HepG2 (cell line): ENCODE measurements around the gene CCDC183. TPM values are rescaled to one million over a fixed set of nuclear protein-coding genes. Genes with fewer than 3 reads are reported as not detected.

Experiments used
- ARNT2 ChIP-seq: sonication (generic); formaldehyde crosslinking; IDR thresholded peaks from 2 replicates; pipeline ENCODE4 v1.8.0; 2022; ENCODE audit warnings: mild to moderate bottlenecking, low read depth, missing genetic modification reagents, moderate library complexity
- BATF2 ChIP-seq: sonication (generic); formaldehyde crosslinking; IDR thresholded peaks from 2 replicates; pipeline ENCODE4 v1.8.0; 2022; ENCODE audit warnings: mild to moderate bottlenecking, missing genetic modification reagents, moderate library complexity
- KLF16 ChIP-seq, 2 experiments: sonication (generic) in 1 of 2; formaldehyde crosslinking in 1 of 2; IDR thresholded peaks; 2 replicates each; pipeline versions ENCODE4 v1.6.1 to v1.8.0; 2016 to 2023; ENCODE audit warnings: missing genetic modification reagents in 2 of 2, missing compliant biosample characterization in 1 of 2
- MEIS2 ChIP-seq: sonication (generic); formaldehyde crosslinking; IDR thresholded peaks from 2 replicates; pipeline ENCODE4 v1.9.0; 2021; ENCODE audit warnings: mild to moderate bottlenecking, missing genetic modification reagents
- NFE2 ChIP-seq: sonication (generic); formaldehyde crosslinking; IDR thresholded peaks from 2 replicates; pipeline ENCODE4 v1.4.0; 2020; ENCODE audit warnings: missing genetic modification reagents
- REL ChIP-seq: sonication (generic); formaldehyde crosslinking; conservative IDR thresholded peaks from 2 replicates; pipeline ENCODE4 v1.8.0; 2022; ENCODE audit warnings: mild to moderate bottlenecking, missing genetic modification reagents, moderate library complexity
- TGIF2 ChIP-seq: IDR thresholded peaks from 2 replicates; pipeline ENCODE4 v1.6.1; 2016; ENCODE audit warnings: control low read depth, missing compliant biosample characterization
- ZFY ChIP-seq: sonication (generic); formaldehyde crosslinking; IDR thresholded peaks from 2 replicates; pipeline ENCODE4 v1.4.0; 2020; ENCODE audit warnings: missing genetic modification reagents
- ZNF576 ChIP-seq: sonication (generic); formaldehyde crosslinking; IDR thresholded peaks from 2 replicates; pipeline ENCODE4 v1.4.0; 2020; ENCODE audit warnings: mild to moderate bottlenecking, missing genetic modification reagents
- ZNF724P ChIP-seq: sonication (generic); formaldehyde crosslinking; IDR thresholded peaks from 2 replicates; pipeline ENCODE4 v1.8.0; 2022; ENCODE audit warnings: missing genetic modification reagents, borderline replicate concordance
- ZNF782 ChIP-seq: sonication (generic); formaldehyde crosslinking; IDR thresholded peaks from 2 replicates; pipeline ENCODE4 v1.4.0; 2020; ENCODE audit warnings: missing genetic modification reagents, mild to moderate bottlenecking, borderline replicate concordance
- ZSCAN5A ChIP-seq: sonication (generic); formaldehyde crosslinking; IDR thresholded peaks from 2 replicates; pipeline ENCODE4 v1.8.0; 2022; ENCODE audit warnings: mild to moderate bottlenecking, missing genetic modification reagents, borderline replicate concordance
- polyA plus RNA-seq, 8 experiments: library from polyadenylated mRNA; depleted of rRNA in 3 of 8; stranded (reverse) in 7 of 8; unstranded in 1 of 8; fragments of >200 nt; fragmentation: Illumina TruSeq in 4 of 8; extraction: Trizol in 4 of 8; gene quantifications; 2 replicates each; pipeline versions ENCODE4 v1.2.1 to v1.2.3, GENCODE V29; 2011 to 2016; ENCODE audit warnings: low read depth in 4 of 8, missing spikeins in 1 of 8, mixed read lengths in 1 of 8; ENCODE audit not compliant: insufficient read depth in 1 of 8
- total RNA-seq, 5 experiments: library from RNA; depleted of rRNA; stranded (reverse); fragments of >200 nt; fragmentation: Illumina TruSeq; extraction: Trizol; gene quantifications; 2 replicates each; pipeline ENCODE4 v1.2.3, GENCODE V29; 2016; ENCODE audit warnings: low read depth in 1 of 5
- TF ChIP-seq, protein P1 (sequence below): sonication (generic); formaldehyde crosslinking; IDR thresholded peaks from 2 replicates; pipeline ENCODE4 v1.4.0; 2020; ENCODE audit warnings: missing genetic modification reagents
- TF ChIP-seq, protein P2 (sequence below): sonication (generic); formaldehyde crosslinking; IDR thresholded peaks from 2 replicates; pipeline ENCODE4 v1.8.0; 2023; ENCODE audit warnings: mild to moderate bottlenecking, missing genetic modification reagents
- TF ChIP-seq, protein P3 (sequence below): sonication (generic); formaldehyde crosslinking; IDR thresholded peaks from 2 replicates; pipeline ENCODE4 v1.8.0; 2022; ENCODE audit warnings: low read depth, missing genetic modification reagents

Gene CCDC183
- total and polyA plus RNA-seq, 2 of the 13 experiments (the other 11 are each of a cell fraction or from before 2014, with no cell fraction given): 5.0 to 66.4 TPM

- TF ChIP-seq ZSCAN5A (CRISPR knock-in tag): peak; percentile 74
- TF ChIP-seq, protein P1, sequence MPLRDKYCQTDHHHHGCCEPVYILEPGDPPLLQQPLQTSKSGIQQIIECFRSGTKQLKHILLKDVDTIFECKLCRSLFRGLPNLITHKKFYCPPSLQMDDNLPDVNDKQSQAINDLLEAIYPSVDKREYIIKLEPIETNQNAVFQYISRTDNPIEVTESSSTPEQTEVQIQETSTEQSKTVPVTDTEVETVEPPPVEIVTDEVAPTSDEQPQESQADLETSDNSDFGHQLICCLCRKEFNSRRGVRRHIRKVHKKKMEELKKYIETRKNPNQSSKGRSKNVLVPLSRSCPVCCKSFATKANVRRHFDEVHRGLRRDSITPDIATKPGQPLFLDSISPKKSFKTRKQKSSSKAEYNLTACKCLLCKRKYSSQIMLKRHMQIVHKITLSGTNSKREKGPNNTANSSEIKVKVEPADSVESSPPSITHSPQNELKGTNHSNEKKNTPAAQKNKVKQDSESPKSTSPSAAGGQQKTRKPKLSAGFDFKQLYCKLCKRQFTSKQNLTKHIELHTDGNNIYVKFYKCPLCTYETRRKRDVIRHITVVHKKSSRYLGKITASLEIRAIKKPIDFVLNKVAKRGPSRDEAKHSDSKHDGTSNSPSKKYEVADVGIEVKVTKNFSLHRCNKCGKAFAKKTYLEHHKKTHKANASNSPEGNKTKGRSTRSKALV (CRISPR knock-in tag): peak; percentile 82; the same call in 1 of the 2 replicates
- TF ChIP-seq TGIF2 (CRISPR knock-in tag): peak; percentile 23; the same call in 1 of the 2 replicates
- peak; percentile 14; the same call in 1 of the 2 replicates for TF ChIP-seq MEIS2 (CRISPR knock-in tag)
- TF ChIP-seq REL (CRISPR knock-in tag): peak; percentile 34; the same call in 1 of the 2 replicates
- peak; percentile 53 for TF ChIP-seq ZFY (CRISPR knock-in tag)
- no peak for TF ChIP-seq NFE2
- 0 out of 2 replicates have a peak, but pooled peaks have one; percentile 4 for TF ChIP-seq ZNF576 (CRISPR knock-in tag)
- TF ChIP-seq, protein P2, sequence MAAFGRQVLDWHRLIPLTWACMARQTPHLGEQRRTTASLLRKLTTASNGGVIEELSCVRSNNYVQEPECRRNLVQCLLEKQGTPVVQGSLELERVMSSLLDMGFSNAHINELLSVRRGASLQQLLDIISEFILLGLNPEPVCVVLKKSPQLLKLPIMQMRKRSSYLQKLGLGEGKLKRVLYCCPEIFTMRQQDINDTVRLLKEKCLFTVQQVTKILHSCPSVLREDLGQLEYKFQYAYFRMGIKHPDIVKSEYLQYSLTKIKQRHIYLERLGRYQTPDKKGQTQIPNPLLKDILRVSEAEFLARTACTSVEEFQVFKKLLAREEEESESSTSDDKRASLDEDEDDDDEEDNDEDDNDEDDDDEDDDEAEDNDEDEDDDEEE (CRISPR knock-in tag): peak; percentile 71
- peak; percentile 91 for TF ChIP-seq BATF2
- TF ChIP-seq ZNF782: peak; percentile 53; the same call in 1 of the 2 replicates
- TF ChIP-seq KLF16 (CRISPR knock-in tag; IDR thresholded peaks at IDR 0.05): peak; percentile 36 to 68; a peak in 1 of 4 replicates
- TF ChIP-seq ARNT2 (CRISPR knock-in tag): peak; percentile 89
- TF ChIP-seq, protein P3, sequence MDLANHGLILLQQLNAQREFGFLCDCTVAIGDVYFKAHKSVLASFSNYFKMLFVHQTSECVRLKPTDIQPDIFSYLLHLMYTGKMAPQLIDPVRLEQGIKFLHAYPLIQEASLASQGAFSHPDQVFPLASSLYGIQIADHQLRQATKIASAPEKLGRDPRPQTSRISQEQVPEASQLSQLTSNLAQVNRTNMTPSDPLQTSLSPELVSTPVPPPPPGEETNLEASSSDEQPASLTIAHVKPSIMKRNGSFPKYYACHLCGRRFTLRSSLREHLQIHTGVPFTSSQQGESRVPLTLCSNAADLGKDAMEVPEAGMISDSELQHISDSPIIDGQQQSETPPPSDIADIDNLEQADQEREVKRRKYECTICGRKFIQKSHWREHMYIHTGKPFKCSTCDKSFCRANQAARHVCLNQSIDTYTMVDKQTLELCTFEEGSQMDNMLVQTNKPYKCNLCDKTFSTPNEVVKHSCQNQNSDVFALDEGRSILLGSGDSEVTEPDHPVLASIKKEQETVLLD (CRISPR knock-in tag): peak; percentile 38; the same call in 1 of the 2 replicates
- TF ChIP-seq ZNF724P (CRISPR knock-in tag): no peak
These were observed 51.8 kb downstream of the CCDC183 start (continued) for GRCh38 chr9:136847826-136848392.
